K562 (cell line): ENCODE data around the gene MMP10.

ENCODE experiments used
- CTCF ChIP-seq, 3 experiments: IDR thresholded peaks in 2 of 3; conservative IDR thresholded peaks in 1 of 3; 2 replicates each; pipeline ENCODE4 v1.5.1; 2011 to 2012; ENCODE audit warnings: low read length in 3 of 3, mild to moderate bottlenecking in 3 of 3, control low read depth in 2 of 3, improper control_type of control experiment in 1 of 3, inconsistent platforms in 1 of 3, low read depth in 1 of 3, mixed read lengths in 1 of 3, moderate library complexity in 1 of 3; ENCODE audit not compliant: insufficient read depth in 2 of 3
- ELF4 ChIP-seq: fragments of 450-650 bp; formaldehyde crosslinking; IDR thresholded peaks from 2 replicates; pipeline ENCODE4 v1.4.0; 2022; ENCODE audit warnings: missing genetic modification characterization
- FOXA3 ChIP-seq, 2 experiments: fragments of 450-650 bp in 1 of 2; sonication (generic) in 1 of 2; formaldehyde crosslinking; IDR thresholded peaks in 1 of 2; conservative IDR thresholded peaks in 1 of 2; 2 replicates each; pipeline versions ENCODE4 v1.4.0 to v1.8.0; 2020 to 2022; ENCODE audit warnings: mild to moderate bottlenecking in 2 of 2, missing genetic modification reagents in 1 of 2
- GABPB1 ChIP-seq: sonication (generic); formaldehyde crosslinking; IDR thresholded peaks from 2 replicates; pipeline ENCODE4 v1.8.0; 2022; ENCODE audit warnings: mild to moderate bottlenecking, missing genetic modification reagents
- MAX ChIP-seq: sonication (generic); formaldehyde crosslinking; IDR thresholded peaks from 2 replicates; pipeline ENCODE4 v1.9.0; 2022; ENCODE audit warnings: mild to moderate bottlenecking, missing genetic modification reagents
- NCOR1 ChIP-seq: fragments of 450-650 bp; IDR thresholded peaks from 2 replicates; pipeline ENCODE4 v1.6.1; 2016; ENCODE audit warnings: mild to moderate bottlenecking, moderate library complexity
- POLR2A ChIP-seq: fragments of 450-650 bp; conservative IDR thresholded peaks from 2 replicates; pipeline ENCODE4 v1.6.1; 2016
- RBBP5 ChIP-seq: fragments of 200-600 bp; sonication (generic); IDR thresholded peaks from 2 replicates; pipeline ENCODE4 v1.6.1; 2012; ENCODE audit warnings: borderline replicate concordance, mild to moderate bottlenecking, low read length, control low read depth, inconsistent platforms; ENCODE audit not compliant: insufficient read depth, poor library complexity, severe bottlenecking
- TCF7L2 ChIP-seq: fragments of 150-350 bp; IDR thresholded peaks from 2 replicates; pipeline ENCODE4 v1.6.1; 2016; ENCODE audit warnings: low read depth, mild to moderate bottlenecking, low read length, moderate library complexity
- TEAD4 ChIP-seq, 2 experiments: sonication (generic) in 1 of 2; formaldehyde crosslinking in 1 of 2; IDR thresholded peaks; 2 replicates each; pipeline versions ENCODE4 v1.6.1 to v1.8.0; 2012 to 2022; ENCODE audit warnings: borderline replicate concordance in 1 of 2, inconsistent platforms in 1 of 2, low read length in 1 of 2, mild to moderate bottlenecking in 1 of 2, missing genetic modification reagents in 1 of 2
- ZKSCAN8 ChIP-seq: fragments of 200-800 bp; sonication (Bioruptor generic); IDR thresholded peaks from 2 replicates; pipeline ENCODE4 v1.6.1; 2016; ENCODE audit warnings: missing genetic modification characterization, missing compliant biosample characterization
- ZNF124 ChIP-seq: sonication (generic); formaldehyde crosslinking; IDR thresholded peaks from 2 replicates; pipeline ENCODE4 v1.8.1; 2022; ENCODE audit warnings: missing genetic modification reagents
- TF ChIP-seq, protein P1 (sequence below): sonication (generic); formaldehyde crosslinking; IDR thresholded peaks from 2 replicates; pipeline ENCODE4 v1.8.1; 2023; ENCODE audit warnings: mild to moderate bottlenecking, missing genetic modification reagents

DNA sequence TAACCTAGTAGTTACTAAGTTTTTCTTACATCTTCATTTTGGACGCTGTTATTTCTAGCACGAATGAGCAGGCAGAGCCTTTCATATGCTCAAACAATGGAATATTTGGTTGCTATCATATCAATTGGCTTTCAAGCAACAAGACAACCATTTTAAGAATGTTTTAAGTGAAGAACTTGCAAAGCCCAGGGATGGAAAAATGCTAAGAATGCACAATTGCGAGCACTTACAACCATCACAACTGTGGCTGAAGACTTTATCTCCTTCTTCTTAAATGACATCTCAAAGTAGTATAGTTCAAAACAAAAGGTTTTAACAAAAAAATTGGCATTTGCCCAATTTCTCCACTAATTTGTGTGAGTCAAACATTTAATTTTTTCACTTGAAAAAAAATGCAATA, 25.9 kb upstream of the MMP10 start:
- TF ChIP-seq ZNF124 (CRISPR knock-in tag) (no peak), CTCF (IDR thresholded peaks at IDR 0.05 in 2 of 3, conservative IDR thresholded peaks at IDR 0.05 in 1 of 3; ENCODE audit: insufficient read depth in 2 of 3, low read depth in 1 of 3, low read length in 3 of 3) (no peak), TCF7L2 (no peak), NCOR1 (no peak), RBBP5 (no peak), MAX (CRISPR knock-in tag) (no peak), POLR2A (no peak), ZKSCAN8 (CRISPR knock-in tag) (no peak), FOXA3 (CRISPR knock-in tag; conservative IDR thresholded peaks at IDR 0.05 in 1 of 2, IDR thresholded peaks at IDR 0.05 in 1 of 2) (no peak), TEAD4 (IDR thresholded peaks at IDR 0.05; ENCODE audit: low read length) (no peak), TEAD4 (CRISPR knock-in tag; IDR thresholded peaks at IDR 0.05; ENCODE audit: borderline replicate concordance) (no peak), ELF4 (no peak), GABPB1 (CRISPR knock-in tag) (no peak)
- TF ChIP-seq, protein P1, sequence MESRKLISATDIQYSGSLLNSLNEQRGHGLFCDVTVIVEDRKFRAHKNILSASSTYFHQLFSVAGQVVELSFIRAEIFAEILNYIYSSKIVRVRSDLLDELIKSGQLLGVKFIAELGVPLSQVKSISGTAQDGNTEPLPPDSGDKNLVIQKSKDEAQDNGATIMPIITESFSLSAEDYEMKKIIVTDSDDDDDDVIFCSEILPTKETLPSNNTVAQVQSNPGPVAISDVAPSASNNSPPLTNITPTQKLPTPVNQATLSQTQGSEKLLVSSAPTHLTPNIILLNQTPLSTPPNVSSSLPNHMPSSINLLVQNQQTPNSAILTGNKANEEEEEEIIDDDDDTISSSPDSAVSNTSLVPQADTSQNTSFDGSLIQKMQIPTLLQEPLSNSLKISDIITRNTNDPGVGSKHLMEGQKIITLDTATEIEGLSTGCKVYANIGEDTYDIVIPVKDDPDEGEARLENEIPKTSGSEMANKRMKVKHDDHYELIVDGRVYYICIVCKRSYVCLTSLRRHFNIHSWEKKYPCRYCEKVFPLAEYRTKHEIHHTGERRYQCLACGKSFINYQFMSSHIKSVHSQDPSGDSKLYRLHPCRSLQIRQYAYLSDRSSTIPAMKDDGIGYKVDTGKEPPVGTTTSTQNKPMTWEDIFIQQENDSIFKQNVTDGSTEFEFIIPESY (CRISPR knock-in tag): no peak
